Measurements from ENCODE around the gene WDR5.

Gene WDR5

DNA sequence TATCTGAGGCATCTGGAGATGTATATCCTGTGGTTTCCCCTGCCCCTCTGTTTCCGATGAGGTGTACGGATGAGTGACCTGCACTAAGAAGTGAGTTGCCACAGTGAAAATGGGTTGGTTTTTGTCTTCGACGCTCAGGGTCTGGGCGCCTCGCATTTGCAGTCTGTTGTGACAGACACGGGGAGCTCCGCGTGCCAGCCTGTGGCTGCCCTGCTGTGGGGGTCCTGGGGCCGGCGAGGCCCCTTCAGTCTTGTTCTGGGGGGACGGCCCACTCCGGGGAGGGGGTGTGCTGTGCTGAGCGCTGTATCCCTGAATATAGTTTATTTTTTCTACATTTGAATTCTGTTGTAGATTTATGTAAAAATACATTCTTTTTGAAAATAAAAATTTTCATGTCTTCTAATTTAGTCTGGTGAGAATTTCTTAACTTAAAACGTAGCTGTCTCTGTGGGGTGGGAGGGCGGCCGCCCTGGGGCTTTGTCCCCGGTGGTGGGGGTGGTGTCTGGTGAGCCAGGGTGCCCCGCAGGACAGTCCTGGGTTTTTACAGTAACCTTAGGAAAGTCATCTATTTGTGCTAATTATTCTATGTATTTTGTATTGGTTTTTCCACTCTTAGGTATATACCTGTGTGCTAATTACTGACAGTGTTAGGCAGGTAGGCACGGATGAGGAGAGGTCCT is 23.8 kb downstream of the WDR5 start:
- DNase-seq, result no peak

DNA sequence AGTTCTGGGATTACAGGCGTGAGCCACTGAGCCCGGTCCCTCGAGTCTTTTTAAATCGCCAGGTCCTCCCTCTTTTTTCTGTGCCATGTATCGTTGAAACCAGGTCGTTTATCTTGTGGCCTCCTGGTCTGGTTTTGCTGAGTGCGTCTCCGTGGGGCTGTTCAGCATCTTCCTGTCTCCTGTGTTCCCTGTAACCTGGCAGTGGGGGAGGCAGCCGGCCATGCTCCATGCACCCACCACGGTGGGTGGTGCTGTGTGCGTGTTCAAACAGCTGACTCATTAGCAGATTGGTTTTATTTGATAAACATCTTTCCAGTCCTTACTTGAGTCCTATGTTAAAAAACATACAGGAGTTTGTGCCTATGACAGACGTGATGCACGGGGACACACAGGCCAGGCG is 25.8 kb downstream of the WDR5 start:
- no peak for DNase-seq

DNA sequence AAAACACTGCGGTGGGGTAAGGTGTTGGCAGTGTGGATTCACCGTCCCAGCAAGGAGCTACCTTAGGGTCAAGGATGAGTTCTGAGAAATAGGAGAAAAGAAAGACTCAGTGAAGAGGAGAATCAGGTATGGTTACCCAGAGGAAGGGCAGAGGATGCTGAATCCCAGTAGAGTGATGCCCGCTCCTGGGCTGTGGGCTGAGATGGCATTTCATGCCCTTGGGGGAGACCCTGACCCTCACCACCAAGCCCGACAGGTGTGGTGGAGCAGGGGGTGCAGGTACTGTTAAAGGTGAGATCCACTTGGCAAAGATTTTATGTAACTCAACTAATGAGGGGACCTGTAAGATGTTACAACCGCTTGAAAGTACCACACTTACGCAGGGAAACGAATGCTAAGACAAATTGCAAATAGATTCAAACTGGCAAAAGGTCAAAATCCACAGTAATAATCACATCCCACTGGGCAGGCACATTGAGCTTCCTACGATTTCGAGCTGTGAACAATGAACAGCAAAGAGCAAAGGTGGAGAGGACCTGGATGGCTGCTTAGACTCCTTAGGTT is 26.4 kb downstream of the WDR5 start:
- DNase-seq, result no peak

DNA sequence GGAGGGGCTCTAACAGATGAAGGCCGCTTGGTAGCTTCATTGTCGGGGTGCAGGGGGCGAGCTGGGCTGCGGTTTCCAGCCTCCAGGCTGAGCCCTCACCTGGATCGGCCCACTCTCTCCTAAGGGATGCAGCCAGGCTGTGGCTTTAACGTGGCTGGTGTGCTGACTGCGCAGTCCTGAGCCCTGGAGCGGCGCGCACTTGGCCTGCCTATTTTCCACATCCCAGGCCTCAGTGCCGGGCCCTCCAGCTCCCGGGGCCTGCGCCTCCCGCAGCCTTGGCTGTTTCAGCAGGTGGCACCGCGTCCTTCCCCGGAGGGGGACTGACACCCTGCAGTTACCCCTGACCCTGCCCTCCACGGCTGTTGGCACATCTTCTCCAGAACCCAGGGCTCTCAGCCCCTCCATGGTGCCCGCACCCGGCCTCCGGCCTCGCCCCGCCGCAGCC is 27.1 kb downstream of the WDR5 start:
- no peak for DNase-seq

DNA sequence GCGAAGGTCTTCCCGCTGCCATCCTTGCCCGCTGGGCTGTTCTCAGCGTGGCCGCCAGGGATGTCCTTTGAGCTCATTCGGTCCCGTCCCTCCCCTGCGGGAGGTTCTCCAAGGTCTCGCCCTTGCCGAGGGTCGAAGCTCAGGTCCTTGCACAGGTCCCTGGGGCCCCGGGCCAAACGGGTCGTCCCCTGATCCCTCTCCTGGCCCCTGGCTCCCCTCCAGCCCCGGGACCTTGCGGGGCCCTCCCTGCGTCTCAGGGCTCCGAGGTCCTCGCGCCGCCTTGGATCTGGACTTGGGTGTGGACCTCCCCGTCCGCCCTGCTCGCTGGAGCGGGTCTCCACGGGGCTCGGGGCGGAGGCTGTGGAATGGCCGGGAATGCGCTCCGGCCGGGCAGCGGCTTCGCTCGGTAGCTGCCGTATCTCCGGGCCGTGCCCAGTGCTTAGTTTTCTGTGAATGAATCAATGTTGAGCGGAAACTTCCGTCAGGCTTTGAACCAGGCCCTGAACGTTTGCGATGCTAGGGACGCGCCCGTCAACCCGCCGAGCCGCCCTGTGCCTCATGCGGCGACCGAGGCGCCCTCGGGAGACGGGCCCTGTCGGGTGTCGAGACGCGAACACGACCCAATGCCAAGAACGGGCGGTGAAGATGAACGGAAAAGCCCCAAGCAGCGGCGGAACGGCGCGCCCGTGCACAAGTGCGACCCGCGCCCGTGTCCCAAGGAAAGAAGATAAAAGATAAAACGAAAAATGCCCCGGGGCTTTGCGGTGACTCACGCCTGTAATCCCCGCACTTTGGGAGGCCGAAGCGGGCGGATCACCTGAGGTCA is 27.7 kb downstream of the WDR5 start:
- peak; percentile 66 for DNase-seq

DNA sequence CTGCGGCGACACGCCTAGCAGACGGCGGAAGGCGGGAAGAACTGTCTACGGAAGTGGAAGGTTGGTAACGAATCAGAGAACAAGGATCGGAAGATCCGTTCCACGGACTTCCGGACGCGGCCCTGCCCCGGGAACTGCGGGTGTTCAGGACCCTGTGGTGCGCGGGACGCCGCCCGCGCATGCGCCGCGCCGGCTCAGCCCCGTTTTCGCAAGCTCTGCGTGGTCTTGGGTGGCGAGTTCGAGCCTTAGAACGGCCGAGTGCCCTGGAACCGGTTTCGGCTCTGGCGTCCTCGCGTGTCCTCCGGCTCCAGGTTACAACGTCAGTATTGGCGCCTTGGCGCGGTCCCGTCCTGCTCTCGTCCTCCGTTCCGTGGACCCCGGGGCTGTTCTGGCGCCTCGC is 29.0 kb downstream of the WDR5 start:
- DNase-seq, result no peak

DNA sequence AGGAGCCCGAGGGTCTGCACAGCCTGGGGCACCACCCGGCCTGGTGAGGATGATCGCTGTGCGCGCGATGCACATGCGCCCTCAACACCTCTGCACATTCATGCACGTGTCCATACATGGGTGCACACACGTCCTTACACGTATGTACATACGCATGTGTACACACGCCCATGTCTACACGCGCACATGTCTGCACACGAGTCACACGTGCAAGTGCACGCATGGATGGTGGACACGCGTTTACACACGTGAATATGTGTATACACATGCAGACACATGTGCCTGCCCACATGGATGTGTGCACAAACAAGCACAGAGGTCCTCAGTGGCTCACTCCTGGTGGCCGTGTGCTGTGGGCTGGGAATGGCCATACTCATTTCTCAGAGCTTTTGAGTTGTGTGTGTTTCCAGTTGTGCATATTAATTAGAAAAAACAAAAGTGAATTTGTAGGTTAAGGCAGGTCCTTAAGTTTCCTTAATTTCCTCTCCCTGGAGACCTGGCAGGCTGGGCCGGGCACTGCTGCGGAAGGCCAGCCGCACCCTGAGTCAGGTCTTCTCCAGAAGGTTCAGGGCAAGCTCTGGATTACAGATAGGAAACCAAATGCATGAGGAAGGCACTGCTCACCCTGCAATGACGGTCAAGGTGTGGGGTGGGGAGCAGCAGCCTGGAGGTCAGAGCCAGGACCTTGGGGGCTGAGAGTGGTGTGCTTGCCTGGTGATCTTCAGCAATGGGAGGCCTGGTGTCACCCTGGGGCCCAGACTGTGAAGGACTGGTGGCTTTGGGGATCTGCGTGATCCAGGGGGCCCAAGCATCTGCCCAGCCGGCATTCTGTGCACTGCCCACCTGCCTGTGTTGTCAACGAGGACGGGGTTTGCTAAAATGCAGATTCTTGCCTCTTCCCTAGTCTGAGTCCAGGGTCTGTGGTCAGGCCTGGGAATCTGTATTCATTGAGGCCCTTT is 29.8 kb downstream of the WDR5 start:
- DNase-seq, result no peak

DNA sequence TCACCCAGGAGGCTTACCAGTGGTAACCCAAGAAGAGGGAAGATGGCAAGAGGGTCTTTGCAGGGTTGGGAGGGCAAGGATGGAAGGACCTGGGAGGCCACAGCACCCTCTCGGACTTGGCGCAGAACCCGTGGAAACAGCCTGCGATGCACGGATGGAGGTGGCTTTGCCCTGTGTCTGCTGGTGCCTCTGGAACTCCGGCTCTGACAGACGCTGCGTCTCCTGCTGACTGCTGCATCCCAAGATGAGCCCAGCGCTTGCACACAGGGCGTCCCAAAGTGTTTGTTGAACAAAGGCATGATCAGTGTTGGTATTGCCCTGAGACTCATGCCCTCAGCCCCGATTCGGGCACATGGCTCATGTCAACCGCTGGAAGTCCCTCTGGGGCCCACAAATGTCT is 30.5 kb downstream of the WDR5 start:
- no peak for DNase-seq

DNA sequence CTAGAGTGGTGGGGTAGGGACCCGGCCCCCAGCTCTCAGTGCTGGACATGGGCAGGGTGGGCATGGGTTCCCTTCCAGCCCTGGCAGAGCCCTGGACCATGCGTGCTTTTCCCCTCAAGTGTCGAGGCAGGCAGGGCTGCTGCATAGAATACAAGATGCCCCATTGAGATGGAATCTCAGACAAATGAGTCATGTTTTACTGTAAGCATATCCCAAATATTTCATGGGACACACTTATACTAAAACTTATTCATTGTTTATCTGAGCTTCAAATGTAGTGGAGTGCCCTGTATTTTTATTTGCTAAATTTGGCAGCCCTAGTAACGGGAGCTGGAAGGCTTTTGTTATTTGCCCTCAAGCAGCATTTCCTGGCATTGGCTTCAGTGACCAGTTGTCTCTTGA is 31.6 kb downstream of the WDR5 start:
- DNase-seq, result no peak

DNA sequence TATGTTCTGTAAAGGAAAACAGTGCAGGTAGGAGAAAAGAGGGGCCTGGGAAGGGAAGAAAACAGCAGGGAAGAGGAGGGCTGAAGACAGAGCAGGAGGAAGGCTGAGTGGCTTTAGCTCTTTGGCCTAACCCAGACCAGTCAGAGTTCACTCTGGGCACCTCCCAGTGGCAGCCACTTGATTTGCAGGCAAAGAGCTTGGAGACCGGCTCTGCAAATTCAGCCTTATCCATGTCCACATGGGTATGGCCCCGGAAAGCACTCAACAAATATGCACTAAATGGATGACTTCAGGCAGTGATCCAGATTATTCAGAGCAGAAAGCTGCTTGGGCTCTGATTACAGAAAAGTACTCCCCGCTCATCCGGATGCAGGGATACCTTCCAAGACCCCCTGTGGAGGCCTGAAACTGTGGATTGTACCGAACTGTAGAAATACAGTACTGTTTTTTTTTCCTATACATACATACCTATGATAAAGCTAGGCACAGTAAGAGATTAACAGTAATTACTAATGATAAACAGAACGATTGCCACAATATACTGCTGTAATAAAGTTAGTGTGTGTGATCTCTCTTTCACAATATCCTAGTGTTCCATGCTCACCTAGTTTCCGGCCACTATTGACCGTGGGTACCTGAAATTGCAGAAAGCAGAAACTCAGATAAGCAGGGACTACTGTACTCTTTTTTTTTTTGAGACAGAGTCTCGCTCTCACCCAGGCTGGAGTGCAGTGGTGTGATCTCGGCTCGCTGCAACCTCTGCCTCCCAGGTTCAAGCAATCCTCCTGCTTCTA is 33.1 kb downstream of the WDR5 start:
- no peak for DNase-seq

DNA sequence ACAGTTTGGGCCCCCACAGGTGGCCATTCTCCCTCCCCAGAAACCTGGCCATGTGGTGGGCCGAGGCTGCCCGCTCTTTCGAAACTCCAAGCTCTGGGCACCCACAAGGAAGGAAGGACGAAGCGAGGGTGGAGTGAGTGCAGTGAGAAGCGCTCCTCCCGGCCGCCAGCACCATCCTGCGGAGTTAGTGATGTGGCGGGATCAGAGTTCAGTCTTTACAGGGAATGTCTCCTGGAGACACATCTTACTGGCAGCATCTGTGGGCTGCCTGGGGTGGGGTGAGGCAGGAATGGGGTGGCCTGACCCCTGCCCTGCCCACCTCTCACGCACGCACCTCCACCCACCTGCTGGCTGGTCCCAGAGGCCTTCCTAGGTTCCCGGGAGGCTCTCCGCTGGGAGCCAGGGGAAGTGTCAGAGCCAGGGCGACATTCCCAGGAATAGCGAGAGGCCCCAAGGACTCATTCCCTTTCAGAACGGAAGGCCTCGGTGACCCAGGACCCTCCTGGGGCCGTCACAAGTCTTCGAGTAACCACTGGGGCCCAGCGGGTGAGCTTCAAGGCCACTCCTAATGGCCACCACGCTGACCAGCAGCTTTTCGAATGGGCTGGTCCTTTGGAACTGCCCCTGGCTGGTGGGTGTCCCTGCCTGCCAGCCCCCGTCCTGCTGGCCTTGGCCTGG is 34.0 kb downstream of the WDR5 start:
- no peak for DNase-seq

DNA sequence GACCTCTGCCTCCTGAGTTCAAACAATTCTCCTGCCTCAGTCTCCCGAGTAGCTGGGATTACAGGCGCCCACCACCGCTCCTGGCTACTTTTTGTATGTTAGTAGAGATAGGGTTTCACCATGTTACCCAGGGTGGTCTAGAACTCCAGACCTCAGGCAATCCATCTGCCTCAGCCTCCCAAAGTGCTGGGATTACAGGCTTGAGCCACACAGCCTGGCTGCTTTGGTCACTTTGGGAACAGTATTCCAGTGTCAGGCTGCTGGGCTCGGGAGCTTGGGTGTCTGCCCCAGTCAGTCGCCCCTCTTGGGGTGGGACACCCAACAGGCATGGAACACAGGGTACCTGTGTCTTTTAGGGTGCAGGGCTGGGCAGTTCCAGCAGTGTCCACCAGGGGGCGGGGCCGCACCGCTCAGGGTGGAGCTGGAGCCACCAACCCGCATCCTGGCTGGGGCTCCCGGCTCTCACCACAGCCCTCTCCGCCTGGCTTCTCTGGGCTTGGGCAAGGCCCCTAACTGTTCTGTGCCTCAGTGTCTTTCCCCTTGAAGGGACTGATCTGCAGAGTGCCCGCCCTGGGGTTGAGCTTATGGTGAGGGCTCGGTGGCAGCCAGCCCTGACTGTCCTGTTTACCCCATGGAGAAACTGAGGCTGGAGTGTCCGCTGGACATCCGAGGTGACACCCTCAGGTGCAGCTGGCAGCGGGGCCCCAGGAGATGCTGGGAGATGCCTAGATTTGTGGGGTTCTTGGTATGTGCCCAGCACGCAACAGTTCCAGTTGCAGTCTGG is 34.8 kb downstream of the WDR5 start:
- no peak for DNase-seq

DNA sequence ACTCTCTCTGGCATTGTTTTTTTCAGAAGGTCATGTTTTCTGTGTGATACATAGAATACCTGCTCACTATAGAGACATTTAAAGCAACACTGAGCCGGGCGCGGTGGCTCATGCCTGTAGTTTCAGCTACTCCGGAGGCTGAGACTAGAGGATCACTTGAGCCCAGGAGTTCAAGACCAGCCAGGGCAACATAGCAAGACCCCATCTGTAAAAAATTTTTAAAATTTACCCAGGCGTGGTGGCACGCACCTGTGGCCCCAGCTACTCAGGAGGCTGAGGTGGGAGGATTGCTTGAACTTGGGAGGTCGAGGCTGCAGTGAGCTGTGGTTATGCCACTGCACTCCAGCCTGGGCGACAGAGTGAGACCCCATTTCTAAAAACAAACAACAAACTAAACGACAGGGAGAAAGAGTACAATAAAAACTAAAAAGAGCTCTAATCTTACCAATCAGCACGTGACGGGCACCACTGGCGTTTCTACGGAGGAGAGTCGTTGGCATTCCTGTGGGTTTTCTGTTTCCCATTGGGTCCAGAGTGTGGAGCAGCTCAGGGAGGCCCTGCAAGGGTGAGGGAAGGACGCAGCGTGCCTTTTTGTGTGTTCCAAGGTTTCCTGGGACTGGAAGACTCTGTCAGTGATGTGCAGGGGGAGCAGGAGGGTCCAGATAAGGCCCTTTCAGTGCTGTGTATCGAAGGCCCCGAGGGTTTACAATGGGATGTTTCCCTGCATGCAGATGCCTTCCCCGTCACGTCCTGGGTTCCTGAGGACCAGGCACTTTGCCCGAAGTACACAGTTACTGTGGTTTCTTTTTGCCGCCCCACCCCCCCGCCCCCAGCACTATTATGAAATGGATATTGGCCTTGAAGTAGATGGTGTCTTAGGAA is 35.7 kb downstream of the WDR5 start:
- DNase-seq, result no peak

DNA sequence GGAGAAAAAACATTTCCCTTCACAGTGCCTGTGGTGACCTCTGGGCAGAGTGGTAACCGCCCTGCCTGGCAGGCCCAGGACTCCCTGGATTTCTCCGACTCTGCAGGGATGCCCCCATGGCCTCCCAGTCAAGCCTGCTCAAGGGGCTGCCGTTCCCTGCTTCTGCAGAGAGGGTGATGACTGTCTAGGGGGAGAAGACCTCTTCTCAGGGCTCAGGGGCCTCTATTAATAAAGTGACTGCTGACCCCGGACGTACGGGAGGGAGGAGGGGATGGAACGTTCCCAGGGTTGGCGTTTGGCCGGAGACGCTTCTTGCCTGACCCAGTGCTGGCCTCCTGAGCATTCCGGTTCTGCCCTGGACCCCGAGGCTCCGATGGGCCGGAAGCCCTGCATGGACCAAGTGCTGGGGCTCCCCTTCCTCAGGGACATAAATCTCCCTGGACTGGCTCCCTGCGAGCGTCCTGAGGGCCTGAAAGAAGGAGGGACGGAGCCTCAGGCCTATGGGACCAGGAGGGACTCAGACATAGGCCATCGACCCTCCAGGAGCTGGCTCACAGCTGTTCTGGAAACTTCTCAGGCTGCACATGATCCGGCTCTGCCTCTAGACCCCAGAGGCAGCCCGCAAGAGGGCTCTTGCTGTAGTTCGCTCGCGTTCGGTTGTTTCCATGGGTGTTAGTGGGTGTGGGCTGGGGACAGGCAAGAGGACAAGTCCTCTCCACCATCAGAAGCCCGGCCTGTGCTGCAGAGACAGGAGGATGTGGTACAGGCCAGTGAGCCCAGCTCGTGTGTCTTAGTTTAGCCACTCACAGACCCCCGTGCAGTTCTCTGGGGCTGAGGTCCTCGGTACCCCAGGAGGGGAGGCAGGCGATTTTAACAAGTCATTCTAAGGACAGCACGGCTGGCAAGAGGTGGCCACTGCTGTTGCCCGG is 36.6 kb downstream of the WDR5 start:
- DNase-seq, result no peak

DNA sequence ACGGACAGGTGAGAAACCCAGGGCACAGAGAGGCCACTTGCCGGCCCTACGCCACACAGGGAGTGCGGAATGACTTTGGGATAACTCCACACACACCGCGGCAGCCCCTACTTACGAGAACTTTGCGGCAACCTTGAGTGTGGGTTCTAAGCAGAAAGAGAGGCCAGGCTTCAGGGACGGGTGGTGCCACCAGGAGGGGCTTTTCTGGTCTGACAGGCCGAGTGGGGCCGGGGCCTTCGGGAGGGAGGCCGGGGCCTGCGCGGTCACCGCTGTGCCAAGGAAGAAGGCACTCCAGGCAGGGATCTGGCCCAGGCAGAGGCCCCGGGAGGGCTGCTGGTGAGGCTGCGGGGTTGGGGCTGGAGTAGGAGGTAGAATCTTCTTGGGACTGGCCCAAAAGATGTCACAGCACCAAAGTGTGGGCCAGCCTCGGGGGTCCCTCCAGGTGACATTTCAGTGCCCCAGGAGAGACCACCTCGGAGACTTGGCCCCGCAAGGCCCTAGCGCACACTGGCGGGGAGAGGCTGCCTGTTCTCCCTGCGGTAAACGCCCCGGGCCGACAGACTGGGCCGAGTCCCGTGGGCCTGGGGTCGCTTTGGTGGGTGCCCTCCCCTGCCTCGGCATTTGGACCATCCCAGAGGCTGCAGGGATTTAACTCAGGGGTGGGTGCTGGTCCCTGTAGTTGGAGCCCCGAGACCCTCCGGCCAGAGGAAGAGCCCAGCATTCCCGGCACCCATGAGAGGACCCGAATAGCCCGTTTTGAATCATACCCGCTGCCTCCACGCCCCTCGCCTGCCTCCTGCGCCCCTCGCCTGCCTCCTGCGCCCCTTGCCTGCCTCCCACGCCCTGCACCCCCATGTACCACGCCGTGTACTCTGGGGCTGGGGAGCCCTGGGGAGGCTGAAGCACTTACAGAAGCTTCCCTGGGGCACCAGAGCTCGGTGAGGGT is 37.5 kb downstream of the WDR5 start:
- DNase-seq, result no peak

DNA sequence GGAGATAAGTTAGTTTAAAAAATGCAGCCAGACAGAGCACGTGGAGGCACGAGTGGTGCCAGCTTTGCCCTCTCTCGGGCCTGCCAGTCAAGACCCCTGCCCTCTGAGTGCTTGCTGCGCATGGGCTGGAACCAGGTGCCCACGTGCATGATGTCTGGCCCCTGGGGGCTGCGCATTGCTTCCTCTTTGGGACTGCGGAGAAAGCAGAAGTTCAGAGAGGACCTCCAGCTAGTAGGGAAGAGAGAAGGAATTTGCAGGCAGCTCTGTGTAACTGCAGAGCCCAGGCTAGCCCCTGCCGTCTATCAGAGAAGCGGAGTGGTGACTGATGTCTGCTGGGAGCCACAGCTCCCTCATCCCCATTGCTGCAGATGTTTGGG is 38.2 kb downstream of the WDR5 start:
- DNase-seq, result no peak

DNA sequence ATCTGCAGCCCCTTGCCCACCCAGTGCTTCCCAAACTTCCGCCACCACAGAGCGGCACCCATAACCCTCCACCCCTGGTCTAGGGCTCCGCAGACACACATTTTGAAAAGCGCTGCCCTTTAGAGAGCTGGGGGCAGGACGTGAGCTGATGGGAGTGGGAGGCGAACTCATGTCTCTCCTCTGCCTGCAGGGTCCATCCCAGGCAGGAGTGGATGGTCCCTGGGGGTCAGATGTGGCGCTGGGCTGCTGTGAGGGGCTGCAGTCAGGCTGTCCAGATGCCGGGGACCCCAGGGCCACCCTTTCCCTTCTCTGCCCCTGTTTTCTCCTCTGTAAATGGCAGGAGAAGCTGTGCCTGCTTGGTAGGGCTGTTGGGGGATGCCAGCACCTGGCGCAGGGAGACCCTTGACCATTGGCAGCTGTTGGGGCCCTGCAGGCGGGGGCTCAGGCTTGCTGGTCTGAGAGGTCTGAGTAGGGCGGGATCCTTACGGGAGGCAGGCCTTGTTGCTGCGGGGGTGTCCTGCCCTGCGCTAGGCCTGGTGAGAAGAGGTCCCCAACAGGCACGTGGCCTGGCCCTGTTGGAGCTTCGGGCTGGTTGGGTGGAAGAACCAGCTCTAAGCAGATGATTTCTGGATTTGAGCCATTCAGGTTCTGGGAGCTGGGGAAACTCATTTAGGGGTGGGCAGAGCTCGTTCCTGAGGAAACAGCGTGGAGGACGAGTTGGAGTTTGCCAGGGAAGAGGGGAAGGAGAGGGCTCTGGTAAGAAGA is 38.8 kb downstream of the WDR5 start:
- no peak for DNase-seq
